ENCODE measurements around the gene BICD2. TPM values are rescaled to one million over a fixed set of nuclear protein-coding genes. Genes with fewer than 3 reads are reported as not detected.

Gene BICD2
- total and polyA plus RNA-seq, 12 donors = 22.5 to 41.8 (median 33.2) TPM

DNA sequence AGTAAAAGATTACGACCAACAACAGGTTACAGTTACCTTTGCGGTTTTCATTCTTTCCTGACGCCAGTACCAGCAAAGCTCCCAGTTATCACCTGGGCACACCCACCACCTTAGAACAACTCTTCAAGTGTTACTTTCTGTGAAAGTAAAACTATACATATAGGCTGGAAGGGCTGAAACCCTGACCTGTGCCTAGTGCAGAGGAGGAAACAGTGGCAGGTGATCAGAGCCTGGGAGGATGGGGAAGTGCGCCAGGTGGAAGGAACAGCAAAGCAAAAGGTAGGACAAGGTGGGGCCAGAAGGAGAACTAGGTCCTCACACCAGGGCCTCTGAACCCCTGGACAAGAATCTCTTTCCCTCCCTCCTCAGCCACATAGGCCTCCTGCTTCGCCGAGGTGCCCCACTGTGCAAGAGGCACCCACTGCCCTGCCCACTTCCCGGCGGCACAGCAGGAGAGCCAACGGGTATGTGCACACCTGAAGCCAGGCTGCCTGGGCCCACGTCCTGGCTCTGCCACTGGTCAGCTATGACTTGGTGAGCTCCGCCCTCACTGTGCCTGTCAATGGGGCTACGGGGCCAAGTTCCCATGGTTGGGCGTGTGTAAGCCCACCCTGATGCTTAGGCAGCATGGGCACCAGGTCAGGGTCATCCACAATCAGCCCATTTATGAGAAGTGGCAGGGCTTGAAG lies 26.9 kb downstream of the BICD2 start:
- intact Hi-C loops (cut with DNase I) = no loop called here
- WGBS, 2 donors = 94 to 95% methylated on average over 13 of the region's 13 CpGs
- DNase-seq (no peak), ATAC-seq (no peak)
- no peaks in the 10 kb centered on the region for H3K9me3 ChIP-seq
- peaks cover 33 to 82% (median 77%) of the 10 kb centered on the region in 9 donors for H3K4me1 ChIP-seq
- H3K27ac ChIP-seq = peak overlapping the region in 8 of 10 donors; percentile 13 to 88 (median 76)
- TF ChIP-seq CTCF (IDR thresholded peaks at IDR 0.05) = no peak
- H3K36me3 ChIP-seq = no peaks in the 10 kb centered on the region
- no peak overlapping the region for H3K4me3 ChIP-seq
- no peaks in the 10 kb centered on the region for H3K27me3 ChIP-seq

DNA sequence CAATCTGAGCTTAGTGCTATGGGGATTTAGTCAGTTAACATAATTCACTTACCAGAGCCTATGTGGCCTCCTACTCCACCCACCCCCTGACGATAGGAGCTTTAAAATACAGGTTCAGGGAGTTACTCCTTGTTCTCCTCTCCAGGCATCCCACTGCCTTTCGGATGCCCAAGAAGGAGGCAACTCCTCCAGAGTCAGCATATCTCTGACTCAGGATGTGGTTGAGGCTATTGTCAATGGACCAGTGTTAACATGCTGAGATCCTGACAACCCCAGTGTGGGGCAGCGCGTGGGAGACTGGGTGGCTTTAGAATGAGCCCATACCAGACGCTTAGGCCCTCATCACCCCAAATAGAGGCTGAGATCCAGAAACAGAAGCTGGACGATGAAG lies 27.4 kb downstream of the BICD2 start:
- ATAC-seq = no peak
- no peaks in the 10 kb centered on the region for H3K9me3 ChIP-seq
- no peak for TF ChIP-seq CTCF (IDR thresholded peaks at IDR 0.05)
- 80 to 82% methylated on average over 6 of the region's 6 CpGs for WGBS, 2 donors
- no peak overlapping the region for H3K4me3 ChIP-seq
- H3K4me1 ChIP-seq = peaks cover 33 to 80% (median 73%) of the 10 kb centered on the region in 9 donors
- H3K27me3 ChIP-seq = no peaks in the 10 kb centered on the region
- intact Hi-C loops (cut with DNase I) = no loop called here
- no peaks in the 10 kb centered on the region for H3K36me3 ChIP-seq
- peak overlapping the region in 4 of 10 donors; percentile 0 to 88 (median 19) for H3K27ac ChIP-seq
- DNase-seq = no peak

DNA sequence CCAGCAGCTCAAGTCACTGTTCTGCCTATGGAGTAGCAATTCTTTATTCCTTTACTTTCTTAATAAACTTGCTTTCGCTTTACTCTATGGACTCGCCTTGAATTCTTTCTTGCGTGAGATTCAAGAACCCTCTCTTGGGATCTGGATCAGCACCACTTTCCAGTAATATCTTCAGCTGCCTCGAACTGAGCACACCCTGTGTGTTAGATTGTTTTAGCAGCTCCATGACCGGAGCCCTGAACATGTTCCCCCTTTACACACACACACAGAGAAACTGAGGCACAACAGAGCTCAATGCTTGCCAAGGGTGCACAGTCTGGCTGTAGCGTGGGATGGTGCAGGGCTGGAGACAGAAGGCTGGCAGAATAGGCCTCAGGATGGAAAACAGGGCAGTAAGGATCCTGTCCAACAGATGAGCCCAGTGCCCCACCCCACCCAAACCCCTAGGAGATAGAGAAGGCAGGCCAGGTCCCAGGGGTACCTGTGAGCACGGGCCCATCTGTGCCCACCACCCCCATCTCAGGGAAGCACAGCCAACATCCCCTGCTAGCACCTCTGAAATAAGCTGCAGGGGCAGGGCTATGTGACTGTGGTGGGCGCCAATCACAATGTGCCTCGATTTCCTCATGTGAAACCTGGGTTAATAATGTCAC lies 27.9 kb downstream of the BICD2 start:
- ATAC-seq (no peak), DNase-seq (no peak)
- intact Hi-C loops (cut with DNase I) = no loop called here
- H3K27me3 ChIP-seq = no peaks in the 10 kb centered on the region
- no peaks in the 10 kb centered on the region for H3K36me3 ChIP-seq
- WGBS, 2 donors = 72 to 74% methylated on average over 9 of the region's 9 CpGs
- peaks cover 33 to 80% (median 73%) of the 10 kb centered on the region in 9 donors for H3K4me1 ChIP-seq
- no peak for TF ChIP-seq CTCF (IDR thresholded peaks at IDR 0.05)
- peak overlapping the region in 4 of 10 donors; percentile 0 to 88 (median 19) for H3K27ac ChIP-seq
- no peaks in the 10 kb centered on the region for H3K9me3 ChIP-seq
- H3K4me3 ChIP-seq = no peak overlapping the region

DNA sequence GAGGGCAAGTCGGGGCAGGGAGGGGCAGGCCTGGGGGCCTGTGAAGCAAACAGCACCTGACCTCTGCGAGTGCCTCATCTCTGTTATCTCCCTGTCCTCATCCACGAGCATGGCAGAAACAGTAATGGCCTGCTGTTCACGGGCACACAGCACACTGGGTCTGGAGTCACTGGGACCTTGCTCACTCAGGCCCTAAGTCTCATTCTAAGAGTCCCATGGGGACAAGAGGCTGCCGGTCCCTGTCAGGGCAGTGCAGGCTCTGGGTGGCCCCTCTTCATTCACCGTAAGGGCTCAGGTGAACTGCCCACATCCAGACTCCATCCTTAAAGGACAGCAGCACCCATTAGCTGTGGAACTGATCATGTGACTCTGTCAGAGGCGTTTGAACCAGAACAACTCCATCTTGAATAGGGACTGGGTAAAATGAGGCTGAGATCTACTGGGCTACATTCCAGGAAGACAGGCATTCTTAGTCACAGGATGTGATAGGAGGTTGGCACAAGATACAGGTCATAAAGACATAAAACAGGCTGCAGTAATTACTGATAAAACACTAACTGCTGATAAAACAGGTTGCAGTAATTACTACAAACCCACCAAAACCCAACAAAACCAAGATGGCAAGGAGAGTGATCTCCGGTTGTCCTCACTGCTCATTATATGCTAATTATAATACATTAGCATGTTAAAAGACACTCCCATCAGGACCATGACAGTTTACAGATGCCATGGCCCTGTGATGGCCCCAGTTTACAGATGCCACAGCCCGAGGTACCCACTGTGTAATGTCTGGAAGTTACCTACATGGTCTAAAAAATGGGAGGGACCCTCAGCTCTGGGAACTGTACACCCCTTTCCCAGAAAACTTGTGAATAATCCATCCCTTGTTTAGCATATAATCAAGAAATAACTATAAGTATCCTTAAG lies 28.7 kb downstream of the BICD2 start:
- Histone ChIP-seq H3K36me3 (no peaks in the 10 kb centered on the region), H3K27me3 (no peaks in the 10 kb centered on the region), H3K4me3 (no peak overlapping the region), H3K4me1 (peaks cover 30 to 80% (median 73%) of the 10 kb centered on the region in 9 donors), H3K27ac (peak overlapping the region in 3 of 10 donors; percentile 0 to 88 (median 22)), H3K9me3 (no peaks in the 10 kb centered on the region)
- DNase-seq (no peak), ATAC-seq (peak in 1 of 8 donors; percentile 27)
- intact Hi-C loops (cut with DNase I) = no loop called here
- no peak for TF ChIP-seq CTCF (IDR thresholded peaks at IDR 0.05)
- WGBS, 2 donors = 57 to 68% methylated on average over 9 of the region's 9 CpGs

Measured in heart right ventricle (tissue), 16 donors.